Medulla oblongata (tissue), 1 donor: ENCODE measurements around the gene SPC25.

Experiments used
- DNase-seq: peaks from one replicate; pipeline ENCODE4 v3.0.0-alpha.2; 2015; ENCODE audit errors: extremely low spot score

The SPC25 gene

GRCh38 chr2:168843253-168843652 is 47.0 kb downstream of the SPC25 start:
- no peak for DNase-seq

GRCh38 chr2:168841445-168841844 is 48.8 kb downstream of the SPC25 start:
- DNase-seq, result no peak

- no peak for DNase-seq
These were observed 54.3 kb downstream of the SPC25 start for GRCh38 chr2:168835969-168836368.

GRCh38 chr2:168831662-168832061 is 58.6 kb downstream of the SPC25 start:
- no peak for DNase-seq

GRCh38 chr2:168830958-168831357 is 59.3 kb downstream of the SPC25 start:
- DNase-seq, result no peak

- no peak for DNase-seq
These were observed 65.1 kb downstream of the SPC25 start for GRCh38 chr2:168825126-168825525.

- no peak for DNase-seq
These were observed 68.2 kb downstream of the SPC25 start for GRCh38 chr2:168821992-168822391.

GRCh38 chr2:168821577-168821976 is 68.7 kb downstream of the SPC25 start:
- no peak for DNase-seq
